Transverse colon (tissue), 4 donors: ENCODE measurements around the gene PLCB1. TPM values are rescaled to one million over a fixed set of nuclear protein-coding genes. Genes with fewer than 3 reads are reported as not detected.

Experiments used
- DNase-seq: peaks from one replicate; pipeline ENCODE4 v3.0.0-alpha.2; 2019
- H3K27ac ChIP-seq, 4 donors: fragments of 200-600 bp; sonication (generic); 2 replicates each; pipeline ENCODE4 v1.5.1; 2016 to 2018; ENCODE audit warnings: inconsistent platforms in 4 of 4
- H3K27me3 ChIP-seq: fragments of 200-600 bp; sonication (generic); 2 replicates; pipeline ENCODE4 v1.5.1; 2017; ENCODE audit warnings: inconsistent platforms
- H3K36me3 ChIP-seq, 4 donors: fragments of 200-600 bp; sonication (generic); 2 replicates each; pipeline ENCODE4 v1.5.1; 2017 to 2019; ENCODE audit warnings: inconsistent platforms in 4 of 4
- H3K4me1 ChIP-seq, 4 donors: fragments of 200-600 bp; sonication (generic); 2 replicates each; pipeline ENCODE4 v1.5.1; 2017 to 2020; ENCODE audit warnings: inconsistent platforms in 4 of 4
- H3K4me3 ChIP-seq, 4 donors: fragments of 200-600 bp; sonication (generic); 1 replicate in 1 of 4; 2 replicates in 3 of 4; pipeline versions ENCODE4 v1.5.1 to v1.6.1; 2017 to 2019; ENCODE audit warnings: inconsistent platforms in 4 of 4
- H3K9me3 ChIP-seq, 2 donors: fragments of 200-600 bp; sonication (generic); 2 replicates each; pipeline ENCODE4 v1.5.1; 2017 to 2019; ENCODE audit warnings: inconsistent platforms in 2 of 2
- EP300 ChIP-seq: sonication (generic); formaldehyde crosslinking; IDR thresholded peaks from one replicate; pipeline ENCODE4 v1.6.1; 2017; ENCODE audit warnings: antibody characterized with exemption, low read depth
- POLR2A ChIP-seq: fragments of 450-650 bp; IDR thresholded peaks from one replicate; pipeline ENCODE4 v1.6.1; 2016; ENCODE audit warnings: antibody characterized with exemption, mild to moderate bottlenecking, moderate library complexity
- POLR2AphosphoS5 ChIP-seq, 3 donors: sonication (generic); formaldehyde crosslinking; IDR thresholded peaks; one replicate each; pipeline ENCODE4 v1.6.1; 2016; ENCODE audit warnings: antibody characterized with exemption in 3 of 3
- WGBS, 2 donors: methylation state at CpG; one replicate each; pipeline ENCODE4 v1.1.5; 2018; ENCODE audit warnings: low coverage in 1 of 2; 5-methylcytosine and 5-hydroxymethylcytosine counted together
- in situ Hi-C, 4 donors: fragments of 200-750 bp; cut with MboI; loops; one replicate each; pipeline versions ENCODE4 v1.15.0 to v1.15.1; 2017; ENCODE audit warnings: low sequenced_read_pairs in 3 of 4, low pct_ligation_motif_present in 1 of 4, low pct_unique_long_range_greater_than_20kb in 1 of 4
- intact Hi-C: fragments of 100-400 bp; cut with DNase I; formaldehyde crosslinking; loops from one replicate; pipeline ENCODE4 v1.15.1; 2023; ENCODE audit warnings: low total_unique reads
- total RNA-seq, 4 donors: library from RNA; depleted of rRNA; stranded (reverse); fragments of >200 nt; gene quantifications; one replicate each; pipeline ENCODE4 v1.1.0, GENCODE V29; 2016
- TF ChIP-seq, protein P1 (sequence below), 5 experiments: fragments of 200-600 bp in 3 of 5; fragments of 450-650 bp in 2 of 5; sonication (generic) in 3 of 5; IDR thresholded peaks; 1 replicate in 2 of 5; 2 replicates in 3 of 5; pipeline ENCODE4 v1.5.1; 2016 to 2017; ENCODE audit warnings: antibody characterized with exemption in 5 of 5, inconsistent platforms in 3 of 5, mild to moderate bottlenecking in 2 of 5, moderate library complexity in 1 of 5

The PLCB1 gene
- total RNA-seq, 4 donors from 2014 or later = 13.1 to 18.6 (median 15.8) TPM

DNA sequence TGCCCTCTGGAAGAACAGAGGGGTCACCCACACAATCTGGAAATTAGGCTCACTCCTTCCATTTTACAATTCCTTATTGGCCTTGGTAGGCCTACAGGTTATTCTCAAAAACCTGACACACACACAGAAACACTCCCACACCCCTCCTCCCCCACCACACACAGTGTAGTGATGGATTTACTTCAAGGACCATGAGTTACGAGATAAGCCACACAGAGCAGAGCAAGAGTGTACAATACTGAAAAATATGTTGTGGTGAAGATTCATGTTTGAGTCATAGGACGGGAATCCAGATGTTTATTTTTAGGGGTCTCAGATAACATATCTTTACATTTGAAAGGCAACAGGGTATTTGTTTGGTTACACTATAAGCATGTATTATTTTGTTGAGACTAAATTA is 291.9 kb downstream of the PLCB1 start:
- TF ChIP-seq POLR2AphosphoS5 (IDR thresholded peaks at IDR 0.05) = no peak
- TF ChIP-seq POLR2A = no peak
- TF ChIP-seq EP300 = no peak
- TF ChIP-seq, protein P1, sequence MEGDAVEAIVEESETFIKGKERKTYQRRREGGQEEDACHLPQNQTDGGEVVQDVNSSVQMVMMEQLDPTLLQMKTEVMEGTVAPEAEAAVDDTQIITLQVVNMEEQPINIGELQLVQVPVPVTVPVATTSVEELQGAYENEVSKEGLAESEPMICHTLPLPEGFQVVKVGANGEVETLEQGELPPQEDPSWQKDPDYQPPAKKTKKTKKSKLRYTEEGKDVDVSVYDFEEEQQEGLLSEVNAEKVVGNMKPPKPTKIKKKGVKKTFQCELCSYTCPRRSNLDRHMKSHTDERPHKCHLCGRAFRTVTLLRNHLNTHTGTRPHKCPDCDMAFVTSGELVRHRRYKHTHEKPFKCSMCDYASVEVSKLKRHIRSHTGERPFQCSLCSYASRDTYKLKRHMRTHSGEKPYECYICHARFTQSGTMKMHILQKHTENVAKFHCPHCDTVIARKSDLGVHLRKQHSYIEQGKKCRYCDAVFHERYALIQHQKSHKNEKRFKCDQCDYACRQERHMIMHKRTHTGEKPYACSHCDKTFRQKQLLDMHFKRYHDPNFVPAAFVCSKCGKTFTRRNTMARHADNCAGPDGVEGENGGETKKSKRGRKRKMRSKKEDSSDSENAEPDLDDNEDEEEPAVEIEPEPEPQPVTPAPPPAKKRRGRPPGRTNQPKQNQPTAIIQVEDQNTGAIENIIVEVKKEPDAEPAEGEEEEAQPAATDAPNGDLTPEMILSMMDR (IDR thresholded peaks at IDR 0.05) = no peak
- H3K9me3 ChIP-seq = no peaks in the 10 kb centered on the region
- H3K4me3 ChIP-seq = no peak overlapping the region
- H3K36me3 ChIP-seq = no peaks in the 10 kb centered on the region
- no peak for DNase-seq
- intact Hi-C loops (no loop called here), in situ Hi-C loops (no loop called here)
- H3K27ac ChIP-seq = no peak overlapping the region
- peaks cover 0 to 12% (median 0%) of the 10 kb centered on the region in 4 donors for H3K4me1 ChIP-seq
- no peaks in the 10 kb centered on the region for H3K27me3 ChIP-seq
- WGBS, 2 donors = 81 to 91% methylated on average over 2 of the region's 2 CpGs

GRCh38 chr20:8425016-8425415 is 292.9 kb downstream of the PLCB1 start:
- intact Hi-C loops (no loop called here), in situ Hi-C loops (no loop called here)
- Histone ChIP-seq H3K27me3 (no peaks in the 10 kb centered on the region), H3K27ac (no peak overlapping the region), H3K4me3 (no peak overlapping the region), H3K36me3 (no peaks in the 10 kb centered on the region), H3K4me1 (peaks cover 0 to 12% (median 0%) of the 10 kb centered on the region in 4 donors), H3K9me3 (no peaks in the 10 kb centered on the region)
- WGBS, 2 donors = 64 to 74% methylated on average over 3 to 4 of the region's 4 CpGs
- TF ChIP-seq EP300 = no peak
- TF ChIP-seq POLR2AphosphoS5 (IDR thresholded peaks at IDR 0.05) = no peak
- no peak for TF ChIP-seq POLR2A
- TF ChIP-seq, protein P1 (IDR thresholded peaks at IDR 0.05) = no peak
- DNase-seq = no peak

DNA sequence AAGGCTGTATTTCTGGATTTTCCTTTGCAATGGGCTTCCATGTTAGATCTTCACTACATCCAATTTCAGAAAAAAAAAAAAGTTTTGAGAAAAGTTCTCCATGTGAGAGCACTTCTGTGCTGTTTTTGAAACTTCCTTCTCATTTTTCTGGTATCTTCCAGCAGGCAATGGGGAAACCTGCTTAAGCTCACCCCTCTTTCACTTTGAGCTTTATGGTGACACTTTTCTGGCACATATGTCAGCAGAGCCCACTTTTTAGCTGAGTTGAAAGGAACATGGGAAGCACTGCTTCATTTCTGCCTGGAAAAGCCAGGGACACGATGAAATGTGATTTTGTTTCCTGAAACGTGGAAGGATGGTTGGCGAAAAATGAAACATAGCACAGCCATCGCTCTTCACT is 293.7 kb downstream of the PLCB1 start:
- intact Hi-C loops (no loop called here), in situ Hi-C loops (no loop called here)
- Histone ChIP-seq H3K4me1 (peaks cover 0 to 12% (median 1%) of the 10 kb centered on the region in 4 donors), H3K27ac (peak overlapping the region in 1 of 4 donors; percentile 4), H3K36me3 (no peaks in the 10 kb centered on the region), H3K27me3 (no peaks in the 10 kb centered on the region), H3K4me3 (no peak overlapping the region), H3K9me3 (no peaks in the 10 kb centered on the region)
- 85 to 94% methylated on average over 4 of the region's 4 CpGs for WGBS, 2 donors
- TF ChIP-seq POLR2AphosphoS5 (IDR thresholded peaks at IDR 0.05) (no peak), POLR2A (no peak), EP300 (no peak)
- TF ChIP-seq, protein P1 (IDR thresholded peaks at IDR 0.05) = no peak
- DNase-seq = no peak

DNA sequence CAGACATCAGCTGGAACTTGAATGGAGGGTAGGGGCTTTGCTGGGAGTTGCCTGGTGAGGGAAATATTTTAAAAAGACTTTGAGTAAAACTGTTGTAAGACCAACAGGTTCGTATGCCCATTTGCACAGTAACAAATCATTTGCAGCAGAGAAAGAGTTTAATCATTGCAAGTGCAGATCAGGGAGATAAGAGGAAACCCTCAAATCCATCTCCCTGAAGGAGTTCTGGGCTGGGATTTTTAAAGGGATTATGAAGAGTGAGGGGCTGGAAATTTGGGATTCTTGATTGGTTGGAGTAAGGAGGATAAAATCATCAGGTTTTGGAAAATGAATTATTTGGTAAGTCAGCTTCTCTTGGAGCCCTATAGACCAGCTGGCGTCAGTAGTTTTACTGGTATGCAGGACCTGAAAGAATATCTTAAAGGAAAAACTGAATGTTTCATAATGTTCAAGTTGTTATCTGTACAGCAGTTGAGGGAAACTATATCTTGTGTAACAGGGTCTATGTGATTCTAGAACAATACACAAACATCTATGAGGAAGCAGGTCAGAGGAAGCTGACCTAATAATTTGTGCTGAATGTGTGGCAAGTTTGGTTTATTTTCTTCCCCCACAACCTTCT is 295.5 kb downstream of the PLCB1 start:
- no peak overlapping the region for H3K27ac ChIP-seq

More for the DNA sequence above, 295.5 kb downstream of the PLCB1 start:
- in situ Hi-C loops (no loop called here), intact Hi-C loops (no loop called here)
- Histone ChIP-seq H3K27me3 (no peaks in the 10 kb centered on the region), H3K4me1 (peaks cover 0 to 26% (median 3%) of the 10 kb centered on the region in 4 donors), H3K36me3 (no peaks in the 10 kb centered on the region), H3K9me3 (no peaks in the 10 kb centered on the region), H3K4me3 (no peak overlapping the region)
- TF ChIP-seq POLR2AphosphoS5 (IDR thresholded peaks at IDR 0.05) (no peak), EP300 (no peak), POLR2A (no peak)
- TF ChIP-seq, protein P1 (IDR thresholded peaks at IDR 0.05) = no peak
- 69 to 71% methylated on average over 2 of the region's 2 CpGs for WGBS, 2 donors
- no peak for DNase-seq
